Coronary artery (tissue), 2 donors: ENCODE results near the gene GPRIN1.

Experiments used
- DNase-seq: peaks from one replicate; pipeline ENCODE4 v3.0.0-alpha.2; 2017; ENCODE audit warnings: low spot score
- H3K27ac ChIP-seq, 2 donors: fragments of 200-600 bp; sonication (generic); one replicate each; pipeline ENCODE4 v1.5.1; 2016 to 2019
- H3K4me3 ChIP-seq: fragments of 200-600 bp; sonication (generic); 2 replicates; pipeline ENCODE4 v1.5.1; 2016; ENCODE audit warnings: mild to moderate bottlenecking, moderate library complexity
- TF ChIP-seq, protein P1 (sequence below): fragments of 200-600 bp; sonication (generic); IDR thresholded peaks from one replicate; pipeline ENCODE4 v1.5.1; 2019; ENCODE audit warnings: antibody characterized with exemption

GPRIN1 gene

DNA sequence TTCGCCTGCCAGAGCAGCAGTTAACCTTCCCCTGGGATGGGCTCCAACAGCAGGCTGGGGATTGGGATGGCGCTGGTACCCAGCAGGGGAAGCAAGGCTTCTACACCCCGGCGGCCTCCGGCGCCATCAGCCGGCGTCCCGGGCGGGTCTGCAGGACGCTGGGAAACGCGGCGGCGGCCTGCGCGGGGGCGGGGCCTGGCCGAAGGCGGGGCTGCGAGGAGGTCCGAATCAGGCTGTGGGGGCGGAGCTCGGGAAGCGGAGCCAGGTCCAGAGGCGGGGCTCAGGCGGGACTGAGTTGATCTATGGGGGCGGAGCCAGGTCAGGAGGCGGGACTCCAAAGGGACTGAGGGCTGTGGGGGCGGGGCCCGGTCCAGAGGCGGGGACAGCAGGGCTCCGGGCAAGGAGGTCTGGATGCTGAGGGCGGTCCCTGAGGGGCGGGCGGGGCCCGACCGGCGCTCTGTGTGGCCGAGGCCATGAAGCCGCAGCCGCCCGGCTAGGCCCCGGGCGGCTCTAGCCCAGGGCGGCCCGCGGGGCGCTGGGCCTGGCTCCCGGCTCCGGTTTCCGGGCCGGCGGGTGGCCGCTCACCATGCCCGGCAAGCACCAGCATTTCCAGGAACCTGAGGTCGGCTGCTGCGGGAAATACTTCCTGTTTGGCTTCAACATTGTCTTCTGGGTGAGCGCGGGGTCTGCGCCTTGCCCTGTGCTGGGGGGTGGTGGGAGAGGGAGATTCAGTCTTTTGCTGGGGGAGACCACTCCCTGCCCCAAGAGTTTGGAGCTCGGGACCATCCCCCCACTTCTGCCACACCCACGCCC is 37.3 kb upstream of the GPRIN1 start, which contains the start of gene TSPAN17:
Gene TSPAN17 (plus strand): TSS at position 455 of the 813 bp plus-strand sequence. CDS start 132 bp downstream, at position 587.
- DNase-seq: peak; percentile 100
- H3K4me3 ChIP-seq: peak within 1 kb of the TSS; percentile 87
- TF ChIP-seq, protein P1, sequence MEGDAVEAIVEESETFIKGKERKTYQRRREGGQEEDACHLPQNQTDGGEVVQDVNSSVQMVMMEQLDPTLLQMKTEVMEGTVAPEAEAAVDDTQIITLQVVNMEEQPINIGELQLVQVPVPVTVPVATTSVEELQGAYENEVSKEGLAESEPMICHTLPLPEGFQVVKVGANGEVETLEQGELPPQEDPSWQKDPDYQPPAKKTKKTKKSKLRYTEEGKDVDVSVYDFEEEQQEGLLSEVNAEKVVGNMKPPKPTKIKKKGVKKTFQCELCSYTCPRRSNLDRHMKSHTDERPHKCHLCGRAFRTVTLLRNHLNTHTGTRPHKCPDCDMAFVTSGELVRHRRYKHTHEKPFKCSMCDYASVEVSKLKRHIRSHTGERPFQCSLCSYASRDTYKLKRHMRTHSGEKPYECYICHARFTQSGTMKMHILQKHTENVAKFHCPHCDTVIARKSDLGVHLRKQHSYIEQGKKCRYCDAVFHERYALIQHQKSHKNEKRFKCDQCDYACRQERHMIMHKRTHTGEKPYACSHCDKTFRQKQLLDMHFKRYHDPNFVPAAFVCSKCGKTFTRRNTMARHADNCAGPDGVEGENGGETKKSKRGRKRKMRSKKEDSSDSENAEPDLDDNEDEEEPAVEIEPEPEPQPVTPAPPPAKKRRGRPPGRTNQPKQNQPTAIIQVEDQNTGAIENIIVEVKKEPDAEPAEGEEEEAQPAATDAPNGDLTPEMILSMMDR: no peak
- H3K27ac ChIP-seq: peak within 1 kb of the TSS; percentile 42 to 83

DNA sequence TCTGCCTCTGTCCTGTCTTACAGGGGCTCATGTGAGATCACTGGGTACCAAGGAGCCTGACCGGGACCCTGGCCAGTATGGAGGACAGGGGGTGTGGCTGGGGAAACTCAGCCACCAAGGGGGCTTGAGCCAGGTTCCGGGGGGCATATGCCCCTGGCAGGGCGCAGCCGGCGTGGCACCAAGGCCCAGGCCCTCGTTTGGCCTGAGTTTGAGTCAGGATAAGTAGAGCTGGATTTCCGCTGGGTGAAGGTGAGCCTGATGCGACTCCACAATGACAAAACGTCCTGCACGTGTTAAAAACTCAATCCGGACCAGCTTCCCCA is 36.7 kb upstream of the GPRIN1 start:
- peak overlapping the region; percentile 42 to 83 for H3K27ac ChIP-seq

DNA sequence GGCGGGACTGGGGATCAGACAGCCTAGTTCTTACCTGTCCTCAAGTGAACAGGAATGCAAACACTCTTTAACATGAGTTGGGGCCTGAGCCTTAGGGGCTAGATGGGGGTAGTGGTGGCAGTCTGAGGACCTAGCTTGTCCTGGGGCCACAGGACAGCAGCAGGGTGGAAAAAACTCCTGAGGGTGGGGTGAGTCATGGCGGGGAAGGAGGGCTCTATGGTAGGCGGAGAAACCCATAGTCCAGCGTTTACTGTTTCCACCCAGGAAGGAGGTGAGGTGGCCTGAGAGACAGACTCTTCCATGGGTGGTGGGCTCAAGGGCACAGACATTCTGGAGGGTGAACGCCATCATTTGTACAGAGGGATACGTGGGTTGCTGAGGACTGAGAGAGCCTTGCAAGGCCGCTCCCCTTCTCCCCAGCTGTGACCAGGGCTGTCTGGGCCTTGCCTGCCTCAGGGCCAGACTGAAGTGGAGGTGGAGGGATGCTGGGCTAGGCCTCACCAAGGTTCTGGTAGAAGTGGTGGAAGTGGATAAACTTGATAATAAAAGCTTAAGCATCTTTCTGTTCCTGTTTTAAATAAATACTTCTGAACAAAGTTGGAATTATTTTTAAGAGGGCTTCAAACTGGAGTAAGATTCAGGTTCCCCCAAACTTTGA is 36.2 kb upstream of the GPRIN1 start:
- TF ChIP-seq, protein P1: no peak
- Histone ChIP-seq H3K4me3 (peak overlapping the region; percentile 87), H3K27ac (peak overlapping the region; percentile 42 to 83)
- no peak for DNase-seq

More for the DNA sequence above, 36.7 kb upstream of the GPRIN1 start:
- peak overlapping the region; percentile 87 for H3K4me3 ChIP-seq
- TF ChIP-seq, protein P1: no peak
- no peak for DNase-seq

DNA sequence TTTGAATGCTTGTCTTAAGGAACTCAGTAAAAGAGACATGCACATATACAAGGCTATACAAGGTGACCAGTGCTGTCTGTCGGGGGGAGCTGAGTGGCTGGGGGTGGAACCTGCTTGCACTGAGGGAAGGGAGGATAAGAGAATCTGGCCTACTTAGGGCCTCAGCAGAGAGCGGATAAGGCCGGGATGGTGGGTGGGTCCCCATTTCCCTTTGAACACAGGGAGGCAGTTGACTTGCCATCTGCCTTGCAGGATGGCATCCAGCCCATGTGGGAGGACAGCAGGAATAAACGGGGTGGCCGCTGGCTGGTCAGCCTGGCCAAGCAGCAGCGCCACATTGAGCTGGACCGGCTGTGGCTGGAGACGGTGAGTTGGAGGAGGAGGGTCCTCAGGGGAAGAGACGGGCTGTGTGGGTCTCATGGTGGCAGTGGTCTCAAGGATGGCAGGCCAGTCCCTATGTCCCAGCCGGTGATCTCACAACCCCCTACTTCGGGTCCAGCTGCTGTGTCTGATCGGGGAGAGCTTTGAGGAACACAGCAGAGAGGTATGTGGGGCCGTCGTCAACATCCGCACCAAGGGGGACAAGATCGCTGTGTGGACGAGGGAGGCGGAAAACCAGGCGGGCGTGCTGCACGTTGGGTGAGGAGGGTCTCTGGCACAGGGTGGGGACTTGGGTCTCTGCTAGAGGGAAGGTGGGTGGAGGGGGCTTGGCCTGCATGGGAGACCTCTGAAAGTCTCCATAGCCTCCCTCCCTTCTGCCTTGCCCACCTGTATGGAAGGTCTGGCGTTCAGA is 35.1 kb upstream of the GPRIN1 start:
- no peak for DNase-seq
- TF ChIP-seq, protein P1: no peak
- no peak overlapping the region for H3K27ac ChIP-seq
- no peak overlapping the region for H3K4me3 ChIP-seq

DNA sequence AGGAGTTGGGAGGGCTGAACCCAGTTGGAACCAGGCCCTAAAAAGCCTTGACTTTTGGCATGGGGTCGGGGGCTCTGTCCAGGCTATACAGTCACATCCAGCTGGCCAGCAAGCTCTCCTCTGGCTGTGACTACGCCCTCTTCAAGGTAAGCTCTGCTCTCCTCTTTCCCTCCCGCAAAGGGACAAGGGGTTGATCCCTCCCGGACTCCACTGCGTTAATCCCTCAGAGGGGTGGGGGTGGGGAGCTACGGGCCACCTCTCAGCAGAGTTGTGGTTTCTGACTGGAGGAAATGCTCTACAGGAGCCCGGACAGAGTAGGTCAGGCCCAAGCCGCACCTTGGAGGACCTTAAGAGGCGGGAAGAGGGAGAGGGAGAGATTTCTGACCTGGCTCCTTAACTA is 34.3 kb upstream of the GPRIN1 start:
- Histone ChIP-seq H3K27ac (no peak overlapping the region), H3K4me3 (no peak overlapping the region)
- TF ChIP-seq, protein P1: no peak
- DNase-seq: no peak

DNA sequence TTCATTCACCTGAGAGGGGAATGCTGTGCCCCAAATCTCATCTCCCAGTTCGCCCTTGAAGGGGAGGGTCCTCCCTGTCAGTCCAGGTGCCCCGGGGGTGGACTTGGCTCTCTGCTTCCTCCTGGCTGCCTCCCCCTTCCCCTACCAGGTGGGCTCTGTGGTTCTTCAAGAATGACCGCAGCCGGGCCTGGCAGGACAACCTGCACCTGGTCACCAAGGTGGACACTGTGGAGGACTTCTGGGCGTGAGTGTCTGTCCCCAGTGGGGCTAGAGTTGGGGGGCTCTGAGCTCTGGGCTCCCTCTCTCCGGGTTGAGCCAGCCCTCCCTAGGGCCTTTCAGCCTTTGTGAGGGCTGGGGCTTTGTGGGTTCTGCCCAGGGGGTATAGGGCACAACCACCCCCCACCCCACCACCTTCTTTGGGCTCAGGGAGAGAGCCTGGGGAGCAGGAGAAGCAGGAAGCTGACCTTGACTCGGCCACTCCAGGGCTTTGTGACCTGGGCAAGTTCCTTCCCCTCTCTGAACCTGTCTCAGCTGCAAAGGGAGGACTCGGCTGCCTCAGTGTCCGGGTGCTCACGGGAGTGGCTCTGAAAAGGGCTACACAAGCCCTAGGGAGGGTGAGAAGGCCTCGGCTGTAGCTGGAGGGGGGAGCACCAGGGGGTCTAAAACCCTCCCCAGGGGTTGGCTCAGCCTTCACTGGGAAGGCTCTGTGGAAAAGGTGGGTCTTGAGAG is 33.7 kb upstream of the GPRIN1 start:
- no peak overlapping the region for H3K4me3 ChIP-seq
- TF ChIP-seq, protein P1: no peak
- DNase-seq: no peak
- H3K27ac ChIP-seq: no peak overlapping the region
